Muscle of leg (tissue), 16 donors: Measurements from ENCODE around the gene OVCH1. TPM values are rescaled to one million over a fixed set of nuclear protein-coding genes. Genes with fewer than 3 reads are reported as not detected.
A peak's percentile ranks its signal among the peaks of the same experiment; 100 is the strongest.

Experiments
- DNase-seq: peaks from one replicate; pipeline ENCODE4 v3.0.0; 2013
- H3K27ac ChIP-seq: one replicate; pipeline ENCODE4 v1.5.1; 2013; ENCODE audit warnings: mild to moderate bottlenecking, low read length, control low read depth
- H3K27me3 ChIP-seq: one replicate; pipeline ENCODE4 v1.6.1; 2013; ENCODE audit warnings: low read length; ENCODE audit not compliant: control insufficient read depth, insufficient read depth
- H3K36me3 ChIP-seq: one replicate; pipeline ENCODE4 v1.6.1; 2013; ENCODE audit warnings: low read length; ENCODE audit not compliant: control insufficient read depth, insufficient read depth
- H3K4me1 ChIP-seq: one replicate; pipeline ENCODE4 v1.6.1; 2013; ENCODE audit warnings: low read length; ENCODE audit not compliant: control insufficient read depth, insufficient read depth
- H3K4me3 ChIP-seq: one replicate; pipeline ENCODE4 v1.5.1; 2013; ENCODE audit warnings: low read length, control low read depth
- H3K9me3 ChIP-seq: replicated peaks from 2 replicates; pipeline ENCODE4 v1.6.1; 2013; ENCODE audit warnings: low read depth, low read length; ENCODE audit not compliant: control insufficient read depth
- WGBS: methylation state at CpG from one replicate; pipeline ENCODE4 v1.1.5; 2013; ENCODE audit warnings: missing lambda C conversion rate; ENCODE audit not compliant: insufficient coverage; 5-methylcytosine and 5-hydroxymethylcytosine counted together
- long read RNA-seq, 11 donors: transcript quantifications; one replicate each; lab custom pipeline, GENCODE V29; 2026
- polyA plus RNA-seq, 8 donors: library from polyadenylated mRNA; unstranded; fragments of 120-200 nt; gene quantifications; one replicate each; pipeline versions ENCODE4 v1.2.1 to v1.2.3, GENCODE V29; 2013; ENCODE audit warnings: inconsistent platforms in 1 of 8, low replicate concordance in 1 of 8; ENCODE audit not compliant: insufficient read length in 8 of 8, insufficient read depth in 1 of 8
- total RNA-seq: library from RNA; stranded (reverse); fragments of 120-200 nt; gene quantifications from one replicate; pipeline ENCODE4 v1.2.4, GENCODE V29; 2013

The OVCH1 gene
- total RNA-seq (0.35 TPM), polyA plus RNA-seq (1 to 10 TPM in 1 of 8 donors, under 1 TPM in 7; 0.06 to 1.2 (median 0.18) TPM)
- long read RNA-seq, donor 1, result 0 reads
- long read RNA-seq, donor 2, result 0 reads
- long read RNA-seq, donor 3, result 0 reads
- long read RNA-seq, donor 4, result 0 reads
- long read RNA-seq, donor 5, result 0 reads
- long read RNA-seq, donor 6, result 0 reads
- long read RNA-seq, donor 7, result 0 reads
- long read RNA-seq, donor 8, result 0 reads
- long read RNA-seq, donor 9, result 0 reads
- long read RNA-seq, donor 10, result 0 reads
- long read RNA-seq, donor 11, result 0 reads

DNA sequence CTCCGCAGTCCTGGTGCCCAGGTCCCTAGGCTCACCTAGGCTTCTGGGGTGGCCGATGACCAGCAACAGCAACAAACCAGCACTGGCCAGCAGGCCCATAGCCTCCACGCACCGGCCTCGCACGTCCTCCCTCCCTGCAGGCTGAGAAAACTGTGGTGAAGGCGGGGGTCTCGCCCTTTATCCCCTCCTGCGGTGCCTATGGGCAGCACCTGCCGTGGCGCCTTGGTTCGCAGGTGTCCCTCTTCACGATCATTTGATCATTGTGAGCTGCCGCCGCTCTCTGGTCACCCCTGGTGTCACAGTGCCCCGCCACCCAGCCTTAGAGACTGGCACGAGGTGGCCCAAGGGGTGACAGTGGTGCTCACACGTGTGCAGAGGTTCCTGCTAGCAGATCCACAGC is at the start of gene OVCH1:
Gene OVCH1 (minus strand): TSS at position 99 of the 400 bp plus-strand sequence. CDS start 0 bp downstream, at position 99.
- whole genome bisulfite sequencing, result 93% methylated on average over 18 of the region's 18 CpGs
- Histone ChIP-seq H3K4me1 (no peaks in the 10 kb centered on the region), H3K4me3 (no peak within 1 kb of the TSS), H3K27ac (no peak within 1 kb of the TSS), H3K36me3 (no peaks in the 10 kb centered on the region), H3K27me3 (no peaks in the 10 kb centered on the region), H3K9me3 (no peaks in the 10 kb centered on the region)
- DNase-seq, result no peak

DNA sequence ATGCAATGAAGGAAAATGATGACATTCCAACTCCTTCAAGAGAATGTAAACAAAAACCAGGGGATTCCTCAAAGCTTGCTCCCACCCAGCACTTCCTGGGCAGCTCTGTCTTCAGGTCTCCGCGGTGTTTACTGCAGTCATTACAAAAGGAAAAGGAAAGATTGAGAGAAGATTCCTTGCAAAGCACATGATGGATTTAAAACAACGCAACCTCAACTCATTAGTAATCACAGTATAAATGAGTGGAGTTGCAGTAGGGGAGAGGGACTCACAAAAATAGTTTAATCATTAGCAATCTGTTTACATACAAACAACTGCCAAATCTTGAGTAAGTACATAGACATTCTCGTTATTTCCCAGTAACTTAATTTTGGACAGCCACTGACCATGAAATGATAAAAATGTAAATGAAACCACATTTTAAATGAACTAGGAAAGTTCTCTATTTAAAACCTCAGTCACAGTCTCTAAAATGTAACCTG is 49.7 kb upstream of the OVCH1 start:
- peaks cover 38% of the 10 kb centered on the region for H3K4me1 ChIP-seq
- H3K27ac ChIP-seq, result peak overlapping the region; percentile 88
- WGBS, result no CpG with 5 or more reads among the region's 4 CpGs

DNA sequence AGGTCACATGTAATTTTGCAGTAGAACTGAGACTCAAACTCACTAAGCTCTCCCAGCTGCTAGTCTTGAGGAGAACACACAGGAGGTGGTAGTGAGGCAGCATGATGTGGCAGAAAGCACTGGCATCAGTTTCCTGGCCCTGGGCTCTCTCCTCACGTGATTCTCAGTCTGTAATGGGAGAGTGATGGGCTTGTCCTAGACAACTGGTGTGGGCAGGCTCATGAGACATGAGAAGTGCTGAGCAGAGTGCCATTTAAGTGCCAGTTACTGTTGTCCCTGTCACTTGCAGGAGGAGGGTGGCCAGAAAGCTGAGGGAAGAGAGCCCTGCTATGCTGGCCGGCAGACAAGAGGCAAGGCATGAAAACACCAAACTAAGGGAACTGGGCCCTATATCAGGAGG is 48.5 kb upstream of the OVCH1 start:
- peak; percentile 78 for DNase-seq
- WGBS, result 95% methylated on average over 2 of the region's 2 CpGs
- Histone ChIP-seq H3K9me3 (no peaks in the 10 kb centered on the region), H3K27me3 (no peaks in the 10 kb centered on the region), H3K4me1 (peaks cover 38% of the 10 kb centered on the region), H3K27ac (peak overlapping the region; percentile 88), H3K4me3 (no peak overlapping the region), H3K36me3 (no peaks in the 10 kb centered on the region)

More for the DNA sequence above, 49.7 kb upstream of the OVCH1 start:
- H3K36me3 ChIP-seq, result no peaks in the 10 kb centered on the region
- no peaks in the 10 kb centered on the region for H3K9me3 ChIP-seq
- no peak for DNase-seq
- no peak overlapping the region for H3K4me3 ChIP-seq
- H3K27me3 ChIP-seq, result no peaks in the 10 kb centered on the region

DNA sequence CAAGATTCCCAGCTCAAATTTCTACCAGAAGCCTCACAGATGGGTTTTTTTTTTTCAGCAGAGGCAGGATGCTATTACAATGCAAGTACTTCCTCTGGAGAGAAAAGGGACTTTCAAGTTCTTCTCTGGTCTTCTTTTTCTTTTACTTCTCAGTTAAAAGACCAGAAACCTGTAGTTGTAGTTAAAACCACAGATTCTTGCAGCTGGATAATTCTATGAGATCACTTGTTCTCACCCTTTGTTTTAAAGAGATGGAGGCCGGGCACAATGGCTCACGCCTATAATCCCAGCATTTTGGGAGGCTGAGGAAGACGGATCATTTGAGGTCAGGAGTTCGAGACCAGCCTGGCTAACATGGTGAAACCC is 47.6 kb upstream of the OVCH1 start:
- no peak overlapping the region for H3K27ac ChIP-seq
- no peak overlapping the region for H3K4me3 ChIP-seq
- no peaks in the 10 kb centered on the region for H3K36me3 ChIP-seq
- H3K27me3 ChIP-seq, result no peaks in the 10 kb centered on the region
- DNase-seq, result no peak
- no peaks in the 10 kb centered on the region for H3K9me3 ChIP-seq
- WGBS, result 74% methylated on average over 2 of the region's 4 CpGs
- H3K4me1 ChIP-seq, result peaks cover 35% of the 10 kb centered on the region

- Histone ChIP-seq H3K36me3 (no peaks in the 10 kb centered on the region), H3K27me3 (no peaks in the 10 kb centered on the region), H3K4me1 (peaks cover 35% of the 10 kb centered on the region), H3K4me3 (no peak overlapping the region), H3K27ac (no peak overlapping the region), H3K9me3 (no peaks in the 10 kb centered on the region)
- 85% methylated on average over 3 of the region's 6 CpGs for WGBS
- DNase-seq, result no peak
Observed at GRCh38 chr12:29544428-29545101, 47.1 kb upstream of the OVCH1 start.

DNA sequence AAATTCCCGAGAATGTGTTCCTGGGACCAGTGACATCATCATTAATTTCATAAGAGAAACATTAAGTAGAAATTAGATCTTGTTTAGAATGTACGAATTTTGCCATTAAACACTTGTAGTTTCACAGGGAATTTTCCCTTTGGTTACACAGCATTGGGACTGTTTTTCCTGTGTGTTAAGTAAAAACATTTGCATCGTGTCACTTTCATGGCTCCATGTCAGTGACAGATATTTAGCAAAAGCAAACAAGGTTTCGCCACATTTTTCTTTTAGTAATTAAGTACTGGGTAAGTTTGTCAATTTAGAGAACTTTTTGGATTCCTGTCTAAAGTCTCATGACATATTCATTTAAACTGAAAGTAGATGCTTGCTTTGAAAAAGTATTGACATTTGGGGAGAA is 45.5 kb upstream of the OVCH1 start:
- WGBS, result no CpG with 5 or more reads among the region's 4 CpGs
- peak; percentile 37 for DNase-seq
- Histone ChIP-seq H3K9me3 (no peaks in the 10 kb centered on the region), H3K36me3 (no peaks in the 10 kb centered on the region), H3K4me1 (peaks cover 30% of the 10 kb centered on the region), H3K27ac (no peak overlapping the region), H3K4me3 (no peak overlapping the region), H3K27me3 (no peaks in the 10 kb centered on the region)

- WGBS, result 100% methylated on average over 2 of the region's 2 CpGs
- Histone ChIP-seq H3K4me3 (no peak overlapping the region), H3K9me3 (no peaks in the 10 kb centered on the region), H3K36me3 (no peaks in the 10 kb centered on the region), H3K4me1 (peaks cover 2% of the 10 kb centered on the region), H3K27ac (no peak overlapping the region), H3K27me3 (no peaks in the 10 kb centered on the region)
- no peak for DNase-seq
Observed at GRCh38 chr12:29537298-29537697, 39.8 kb upstream of the OVCH1 start.

DNA sequence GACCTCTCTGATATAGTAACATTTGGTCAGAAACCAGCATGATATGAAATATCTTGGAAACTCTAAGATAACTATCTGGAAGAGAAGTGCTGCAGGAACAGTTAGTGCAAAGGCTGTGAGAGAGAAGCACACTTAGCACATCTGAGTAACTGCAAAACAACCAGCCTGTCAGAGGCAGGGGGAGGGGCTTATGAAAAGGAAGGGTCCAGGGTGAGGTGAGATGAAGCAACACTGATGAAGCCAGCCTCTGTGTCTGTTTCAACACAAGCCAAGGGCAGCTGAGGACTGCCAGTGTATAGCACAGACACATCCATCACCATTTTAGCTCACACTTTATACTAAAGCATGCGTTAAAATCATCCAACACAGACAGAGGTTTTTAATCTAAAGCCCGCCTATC is 37.4 kb upstream of the OVCH1 start:
- peaks cover 2% of the 10 kb centered on the region for H3K4me1 ChIP-seq
- no peak overlapping the region for H3K4me3 ChIP-seq
- H3K9me3 ChIP-seq, result no peaks in the 10 kb centered on the region
- DNase-seq, result peak; percentile 12
- WGBS, result no CpG with 5 or more reads among the region's 2 CpGs
- no peaks in the 10 kb centered on the region for H3K27me3 ChIP-seq
- H3K27ac ChIP-seq, result no peak overlapping the region
- H3K36me3 ChIP-seq, result no peaks in the 10 kb centered on the region

- H3K4me1 ChIP-seq, result peaks cover 2% of the 10 kb centered on the region
- peak; percentile 25 for DNase-seq
- H3K36me3 ChIP-seq, result no peaks in the 10 kb centered on the region
- 75% methylated on average over 2 of the region's 4 CpGs for WGBS
- H3K27ac ChIP-seq, result no peak overlapping the region
- no peak overlapping the region for H3K4me3 ChIP-seq
- H3K27me3 ChIP-seq, result no peaks in the 10 kb centered on the region
- H3K9me3 ChIP-seq, result no peaks in the 10 kb centered on the region
Observed at GRCh38 chr12:29533815-29534489, 36.5 kb upstream of the OVCH1 start.

DNA sequence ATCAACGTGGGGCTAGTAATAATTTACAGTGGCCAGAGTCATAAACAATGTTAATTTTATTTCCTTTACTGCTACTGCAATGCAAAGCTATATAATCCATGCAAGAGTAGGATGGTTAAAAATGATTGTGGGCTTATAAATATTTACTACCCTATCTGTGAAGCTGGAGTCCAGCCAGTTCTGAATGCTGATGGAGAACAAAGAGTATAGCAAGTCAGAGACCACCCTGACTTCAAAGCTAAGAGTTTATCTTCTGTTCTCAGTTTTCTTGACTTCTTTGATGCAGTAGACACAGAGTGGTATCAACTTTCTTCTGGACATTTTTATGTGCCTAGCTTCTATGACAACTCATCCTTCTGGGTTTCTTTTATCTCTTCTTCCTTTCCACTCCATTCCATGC is 34.0 kb upstream of the OVCH1 start:
- H3K36me3 ChIP-seq, result no peaks in the 10 kb centered on the region
- H3K4me1 ChIP-seq, result peaks cover 2% of the 10 kb centered on the region
- no CpG with 5 or more reads among the region's 1 CpG for WGBS
- DNase-seq, result no peak
- H3K27me3 ChIP-seq, result no peaks in the 10 kb centered on the region
- H3K4me3 ChIP-seq, result no peak overlapping the region
- no peaks in the 10 kb centered on the region for H3K9me3 ChIP-seq
- no peak overlapping the region for H3K27ac ChIP-seq
